Loucy (cell line): ENCODE results near the gene ACCS.

ENCODE experiments used
- CTCF ChIP-seq: fragments of 200-600 bp; sonication (generic); conservative IDR thresholded peaks from 2 replicates; pipeline ENCODE4 v1.5.1; 2014; ENCODE audit warnings: mild to moderate bottlenecking, antibody characterized with exemption, low read length
- EZH2phosphoT487 ChIP-seq: fragments of 200-600 bp; IDR thresholded peaks from 2 replicates; pipeline ENCODE4 v1.6.1; 2018; ENCODE audit warnings: antibody characterized with exemption, mild to moderate bottlenecking, moderate library complexity, borderline replicate concordance

- TF ChIP-seq CTCF (no peak), EZH2phosphoT487 (no peak)
Observed at GRCh38 chr11:44125598-44125997, 59.5 kb downstream of the ACCS start.
